Middle frontal gyrus (tissue), 1 donor: ENCODE data around the gene SEM1.
"Not testable (repeated sequence)": the region's sequence is repeated elsewhere in the genome, so short reads cannot be mapped to it uniquely, and the experiment has no call there.

Source experiments
- DNase-seq: peaks from one replicate; pipeline ENCODE4 v3.0.0-alpha.2; 2015; ENCODE audit warnings: low spot score; ENCODE audit errors: extremely low spot score

Gene SEM1

DNA sequence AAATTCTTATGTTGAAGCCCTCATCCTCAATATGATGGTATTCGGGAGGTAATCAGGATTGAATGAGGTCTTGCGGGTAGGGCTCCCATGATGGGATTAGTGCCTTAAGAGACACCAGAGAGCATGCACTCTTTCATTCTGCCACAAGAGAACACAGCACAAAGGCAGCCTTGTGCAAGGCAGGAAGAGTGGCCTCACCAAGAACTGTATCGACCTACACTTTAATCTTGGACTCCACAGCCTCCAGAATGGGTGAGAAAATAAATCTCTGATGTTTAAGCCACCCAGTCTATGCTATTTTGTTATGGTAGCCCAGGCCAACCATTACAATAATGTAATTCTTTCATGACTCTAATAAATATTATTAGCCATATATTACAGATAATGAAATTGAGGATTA is 8.4 kb downstream of the SEM1 start:
- DNase-seq = no peak

DNA sequence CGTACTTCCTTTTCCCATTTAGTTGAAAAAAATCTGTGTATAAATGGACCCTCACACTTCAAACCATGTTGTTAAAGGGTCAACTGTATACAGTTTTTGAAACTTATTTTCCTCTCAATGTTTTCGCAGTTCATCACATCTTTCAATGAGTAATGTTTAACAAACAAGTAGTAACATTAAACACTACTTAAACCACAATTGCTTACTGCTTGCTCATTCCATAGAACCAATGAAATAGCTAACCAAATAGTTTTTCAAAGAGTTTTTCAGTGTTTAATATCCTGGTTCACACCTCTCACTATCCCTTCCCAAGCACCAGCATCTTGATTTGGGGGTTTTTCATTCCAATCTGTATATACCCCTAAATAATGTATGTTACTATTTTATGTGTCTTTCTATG is 9.1 kb downstream of the SEM1 start:
- no peak for DNase-seq

DNA sequence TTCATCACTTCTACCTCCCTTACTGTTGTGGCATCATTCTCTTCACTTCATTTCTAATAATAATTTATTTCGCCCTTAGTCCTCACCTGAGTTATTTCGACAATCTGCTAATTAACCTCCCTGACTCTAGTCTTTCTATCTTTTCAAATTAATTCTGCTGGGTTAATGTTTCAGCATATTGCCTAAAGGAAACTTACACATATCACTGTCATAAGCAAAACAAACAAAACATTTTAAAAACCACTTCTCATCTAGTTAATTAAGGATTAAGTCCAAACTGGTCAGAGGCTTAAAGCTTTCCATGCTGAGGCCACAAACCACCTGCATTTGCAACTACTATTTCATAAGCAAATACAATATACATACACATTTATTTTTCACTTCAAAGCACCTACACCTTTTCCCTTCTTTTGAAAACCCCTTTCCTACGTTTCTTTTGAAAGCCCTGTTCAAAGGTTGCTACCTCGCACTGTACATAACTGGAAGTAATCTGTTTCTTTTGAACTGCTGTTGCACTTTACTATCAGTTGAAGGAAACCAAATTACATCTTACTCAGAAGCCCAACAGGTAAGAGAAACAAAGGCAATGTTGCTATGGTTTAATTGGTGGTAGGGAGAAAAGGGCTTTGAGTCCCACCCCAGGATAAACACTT is 10.3 kb downstream of the SEM1 start:
- DNase-seq = no peak

GRCh38 chr7:96698449-96698848 is 11.2 kb downstream of the SEM1 start:
- not testable (repeated sequence) for DNase-seq

GRCh38 chr7:96697822-96698221 is 11.8 kb downstream of the SEM1 start:
- no peak for DNase-seq

DNA sequence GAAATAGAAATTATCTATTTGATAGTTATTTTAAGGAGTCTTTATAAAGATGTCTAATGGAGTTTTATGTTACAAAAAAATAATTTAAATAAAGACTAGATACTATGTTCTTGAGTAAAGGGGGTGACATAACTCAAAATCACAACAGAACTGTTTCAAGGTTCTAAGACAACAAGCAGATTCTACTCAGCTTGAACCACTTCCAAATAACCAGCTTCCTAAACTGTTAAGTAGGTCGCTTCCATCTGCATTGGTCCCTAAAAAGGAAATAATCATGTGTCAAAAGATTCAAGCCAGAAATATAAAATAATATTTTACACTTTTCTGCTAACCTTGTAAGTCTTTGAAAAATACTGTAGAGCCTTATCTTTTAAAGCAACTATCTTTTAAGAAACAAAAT is 14.1 kb downstream of the SEM1 start:
- DNase-seq = no peak

GRCh38 chr7:96694082-96694481 is 15.6 kb downstream of the SEM1 start:
- no peak for DNase-seq

DNA sequence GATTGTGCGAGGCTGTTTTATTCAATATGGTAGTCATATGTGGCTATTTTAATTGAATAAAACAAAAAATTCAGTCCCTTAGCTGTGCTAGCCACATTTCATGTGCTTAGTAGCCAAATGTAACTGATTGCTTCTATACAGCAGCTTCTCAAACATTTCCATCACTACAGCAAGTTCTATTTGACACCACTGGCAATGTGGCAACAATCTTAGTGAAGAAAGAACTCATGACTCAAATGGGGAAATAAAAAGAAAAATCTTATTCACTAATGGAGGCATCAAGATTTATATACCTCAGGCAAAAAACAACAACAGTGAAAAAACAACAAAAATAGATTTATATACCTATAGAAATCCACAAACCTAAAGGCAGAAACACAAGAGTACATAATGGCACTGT is 17.9 kb downstream of the SEM1 start:
- DNase-seq = no peak

- DNase-seq = no peak
Measured at GRCh38 chr7:96689414-96689813, 20.2 kb downstream of the SEM1 start.

DNA sequence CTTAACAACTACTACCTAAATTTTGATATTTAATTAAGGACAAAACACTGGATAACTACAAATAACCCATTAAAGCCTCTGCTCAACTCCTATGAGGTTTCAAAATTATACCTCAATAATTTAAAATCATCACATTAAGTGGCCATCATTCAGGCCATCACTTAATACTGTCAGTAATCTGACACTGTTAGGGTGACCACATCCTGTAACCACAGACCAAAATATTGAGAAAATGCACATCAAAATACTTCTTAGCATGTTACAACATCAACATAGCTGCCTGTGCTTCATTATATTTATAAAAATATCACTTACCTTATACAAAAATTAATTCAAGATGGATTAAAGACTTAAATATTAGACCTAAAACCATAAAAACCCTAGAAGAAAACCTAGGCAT is 23.3 kb downstream of the SEM1 start:
- DNase-seq = no peak

DNA sequence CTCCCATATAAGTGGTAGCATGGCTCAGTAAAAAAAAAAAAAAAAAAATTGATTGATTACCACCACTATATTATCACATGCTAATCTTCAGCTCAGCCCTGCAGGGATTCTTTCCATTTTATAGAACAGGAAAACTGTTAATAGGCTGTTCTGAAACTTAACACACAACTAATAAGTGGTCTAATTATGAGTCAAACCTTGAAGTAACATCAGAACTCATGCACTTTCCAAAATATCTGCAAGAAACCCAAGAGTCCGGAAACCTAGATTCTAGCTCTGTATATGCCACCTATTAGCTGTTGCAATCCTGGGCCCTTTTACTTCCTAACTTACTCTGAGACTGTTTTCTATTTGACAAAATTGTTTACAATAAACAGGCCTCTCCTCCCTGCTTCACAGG is 23.9 kb downstream of the SEM1 start:
- DNase-seq = no peak

- no peak for DNase-seq
Measured at GRCh38 chr7:96685353-96685752, 24.3 kb downstream of the SEM1 start.

- DNase-seq = no peak
Measured at GRCh38 chr7:96679886-96680285, 29.8 kb downstream of the SEM1 start.

- no peak for DNase-seq
Measured at GRCh38 chr7:96676919-96677318, 32.7 kb downstream of the SEM1 start.

GRCh38 chr7:96675548-96675947 is 34.1 kb downstream of the SEM1 start:
- DNase-seq = no peak

DNA sequence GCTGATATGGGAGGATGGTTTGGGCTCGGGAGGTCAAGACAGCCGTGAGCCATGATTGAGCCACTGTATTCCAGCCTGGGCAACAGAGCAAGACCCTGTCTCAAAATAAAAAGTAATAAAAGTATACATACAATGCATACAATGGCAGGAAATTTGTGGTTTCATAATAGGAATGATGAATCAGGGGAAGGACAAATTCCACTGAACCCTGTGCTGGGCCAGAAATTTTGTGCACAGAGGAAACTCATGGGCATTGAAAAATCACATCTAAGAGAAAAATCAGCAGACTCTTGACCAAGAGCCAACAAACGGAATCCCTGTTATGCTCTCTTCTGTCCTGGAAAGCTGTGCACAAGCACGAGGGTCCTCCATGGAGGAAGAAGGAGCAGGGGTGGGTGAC is 35.1 kb downstream of the SEM1 start:
- no peak for DNase-seq

- no peak for DNase-seq
Measured at GRCh38 chr7:96671854-96672253, 37.8 kb downstream of the SEM1 start.

- DNase-seq = no peak
Measured at GRCh38 chr7:96670338-96671289, 39.0 kb downstream of the SEM1 start.

DNA sequence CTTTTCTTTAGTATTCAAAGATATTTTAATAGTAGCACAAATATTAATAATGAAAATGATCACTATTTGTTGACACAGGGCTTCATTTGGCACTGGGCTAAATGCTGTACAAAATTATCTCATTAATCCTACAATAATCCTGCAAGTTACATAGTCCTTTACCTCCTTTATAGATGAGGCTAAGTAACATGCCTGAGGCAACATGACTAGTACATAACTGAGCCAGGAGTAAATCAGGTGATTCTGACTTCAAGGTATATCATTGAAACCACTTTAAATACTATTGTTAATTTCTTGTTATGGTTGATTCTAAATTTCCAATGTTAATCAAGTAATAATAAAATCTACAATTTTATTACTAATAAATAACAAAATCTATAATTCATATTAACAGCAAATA is 39.8 kb downstream of the SEM1 start:
- no peak for DNase-seq

GRCh38 chr7:96667026-96667425 is 42.6 kb downstream of the SEM1 start:
- DNase-seq = no peak

DNA sequence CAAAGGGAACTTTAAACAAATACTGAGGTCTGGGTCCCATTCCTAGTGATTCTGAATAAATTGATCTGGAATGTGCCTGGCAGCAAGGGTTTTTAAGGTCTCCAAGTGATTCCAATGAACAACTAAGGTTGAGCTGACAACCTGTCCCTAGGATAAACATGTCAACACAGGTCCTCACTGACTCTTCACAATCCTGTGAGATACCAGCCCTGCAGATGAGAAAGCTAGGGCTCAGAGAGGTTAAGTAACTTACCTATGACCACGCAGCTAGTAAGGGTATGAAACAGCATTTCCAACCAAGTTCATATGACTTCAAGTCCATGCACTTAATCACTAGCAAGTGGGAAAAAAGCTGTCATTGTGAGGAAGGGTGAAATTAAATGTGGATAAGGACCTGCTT is 44.0 kb downstream of the SEM1 start:
- DNase-seq = no peak

DNA sequence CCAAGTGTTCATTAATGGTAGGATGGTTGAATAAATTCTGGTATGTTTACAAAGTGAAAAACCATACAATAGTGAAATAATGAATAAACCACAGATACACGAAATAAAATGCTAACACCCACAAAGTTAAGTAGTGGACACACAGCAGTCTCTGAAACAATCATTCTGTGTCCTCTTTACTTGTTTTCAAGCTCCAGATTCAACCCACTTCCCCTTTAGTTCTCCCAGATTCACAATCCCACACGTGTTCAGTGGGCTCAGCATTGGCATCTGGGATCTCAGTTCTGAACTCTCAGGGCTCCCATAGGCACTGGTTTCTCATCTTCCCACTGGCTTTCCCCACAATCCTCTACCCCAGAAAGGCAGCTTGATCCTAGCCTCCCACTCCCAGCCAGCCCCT is 44.9 kb downstream of the SEM1 start:
- DNase-seq = no peak
